IPS-18a (cell line): Measurements from ENCODE around the gene UVRAG.
"Not testable (repeated sequence)": the region's sequence is repeated elsewhere in the genome, so short reads cannot be mapped to it uniquely, and the experiment has no call there.

Experiments used
- H3K27ac ChIP-seq: one replicate; pipeline ENCODE4 v1.5.1; 2013; ENCODE audit warnings: low read length
- H3K27me3 ChIP-seq: one replicate; pipeline ENCODE4 v1.6.1; 2013; ENCODE audit warnings: mild to moderate bottlenecking, low read length; ENCODE audit not compliant: control insufficient read depth, insufficient read depth
- H3K36me3 ChIP-seq: one replicate; pipeline ENCODE4 v1.6.1; 2013; ENCODE audit warnings: low read depth, low read length; ENCODE audit not compliant: control insufficient read depth
- H3K4me1 ChIP-seq: one replicate; pipeline ENCODE4 v1.6.1; 2013; ENCODE audit warnings: low read depth, low read length; ENCODE audit not compliant: control insufficient read depth
- H3K4me3 ChIP-seq: one replicate; pipeline ENCODE4 v1.5.1; 2013; ENCODE audit warnings: low read length
- H3K9ac ChIP-seq: one replicate; pipeline ENCODE4 v1.6.1; 2013; ENCODE audit warnings: mild to moderate bottlenecking, low read length, moderate library complexity
- H3K9me3 ChIP-seq: one replicate; pipeline ENCODE4 v1.6.1; 2013; ENCODE audit warnings: low read depth, low read length; ENCODE audit not compliant: control insufficient read depth

UVRAG gene

DNA sequence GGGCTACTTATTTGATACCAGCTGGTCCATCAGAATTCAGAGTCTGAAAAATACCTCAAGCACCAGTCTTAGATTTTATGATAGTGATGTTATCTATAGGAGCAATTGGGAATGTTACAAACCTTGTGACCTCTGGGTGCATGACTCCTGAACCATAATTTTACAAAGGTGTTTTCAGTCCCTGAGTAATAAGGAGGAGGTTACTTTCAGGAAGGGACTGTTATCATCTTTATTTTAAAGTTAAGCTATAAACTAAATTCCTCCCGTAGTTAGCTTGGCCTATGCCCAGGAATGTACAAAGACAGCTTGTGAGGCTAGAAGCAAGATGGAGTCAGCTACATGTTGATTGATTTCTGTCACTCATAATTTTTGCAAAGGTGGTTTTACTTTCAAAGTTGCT lies 101.9 kb downstream of the UVRAG start:
- H3K4me3 ChIP-seq, result no peak overlapping the region
- H3K27me3 ChIP-seq, result no peaks in the 10 kb centered on the region
- no peaks in the 10 kb centered on the region for H3K36me3 ChIP-seq
- H3K27ac ChIP-seq, result no peak overlapping the region
- H3K4me1 ChIP-seq, result no peaks in the 10 kb centered on the region
- H3K9ac ChIP-seq, result no peak overlapping the region
- H3K9me3 ChIP-seq, result no peaks in the 10 kb centered on the region

DNA sequence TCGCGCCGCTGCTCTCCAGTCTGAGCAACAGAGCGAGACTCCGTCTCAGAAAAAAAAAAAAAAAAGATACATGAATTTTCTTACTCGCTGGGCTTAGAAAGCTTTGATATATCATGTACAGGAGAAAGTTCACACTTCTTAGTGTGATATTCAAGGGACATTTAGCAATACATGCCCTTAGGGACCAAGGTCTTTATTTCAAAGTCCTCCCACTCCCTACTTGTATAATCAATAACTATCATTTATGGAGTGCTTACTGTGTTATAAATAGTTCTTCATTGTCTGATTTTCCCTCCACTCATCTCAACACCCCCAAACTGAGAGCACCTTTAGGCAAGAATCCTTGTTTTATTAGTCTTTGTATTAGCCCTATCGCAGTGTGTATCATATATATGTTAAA lies 103.3 kb downstream of the UVRAG start:
- Histone ChIP-seq H3K4me3 (no peak overlapping the region), H3K27ac (no peak overlapping the region), H3K27me3 (no peaks in the 10 kb centered on the region), H3K4me1 (no peaks in the 10 kb centered on the region), H3K9ac (no peak overlapping the region), H3K36me3 (no peaks in the 10 kb centered on the region), H3K9me3 (no peaks in the 10 kb centered on the region)

- Histone ChIP-seq H3K27me3 (no peaks in the 10 kb centered on the region), H3K27ac (no peak overlapping the region), H3K4me1 (no peaks in the 10 kb centered on the region), H3K9ac (no peak overlapping the region), H3K36me3 (no peaks in the 10 kb centered on the region), H3K4me3 (no peak overlapping the region), H3K9me3 (no peaks in the 10 kb centered on the region)
These were observed 104.5 kb downstream of the UVRAG start for GRCh38 chr11:75919525-75919924.

- no peaks in the 10 kb centered on the region for H3K4me1 ChIP-seq
- H3K4me3 ChIP-seq, result no peak overlapping the region
- H3K9ac ChIP-seq, result no peak overlapping the region
- H3K27me3 ChIP-seq, result no peaks in the 10 kb centered on the region
- H3K9me3 ChIP-seq, result no peaks in the 10 kb centered on the region
- no peaks in the 10 kb centered on the region for H3K36me3 ChIP-seq
- no peak overlapping the region for H3K27ac ChIP-seq
These were observed 105.8 kb downstream of the UVRAG start for GRCh38 chr11:75920848-75921247.

GRCh38 chr11:75921808-75922207 lies 106.8 kb downstream of the UVRAG start:
- no peaks in the 10 kb centered on the region for H3K4me1 ChIP-seq
- H3K27ac ChIP-seq, result no peak overlapping the region
- no peaks in the 10 kb centered on the region for H3K27me3 ChIP-seq
- no peak overlapping the region for H3K4me3 ChIP-seq
- no peak overlapping the region for H3K9ac ChIP-seq
- no peaks in the 10 kb centered on the region for H3K36me3 ChIP-seq
- no peaks in the 10 kb centered on the region for H3K9me3 ChIP-seq

DNA sequence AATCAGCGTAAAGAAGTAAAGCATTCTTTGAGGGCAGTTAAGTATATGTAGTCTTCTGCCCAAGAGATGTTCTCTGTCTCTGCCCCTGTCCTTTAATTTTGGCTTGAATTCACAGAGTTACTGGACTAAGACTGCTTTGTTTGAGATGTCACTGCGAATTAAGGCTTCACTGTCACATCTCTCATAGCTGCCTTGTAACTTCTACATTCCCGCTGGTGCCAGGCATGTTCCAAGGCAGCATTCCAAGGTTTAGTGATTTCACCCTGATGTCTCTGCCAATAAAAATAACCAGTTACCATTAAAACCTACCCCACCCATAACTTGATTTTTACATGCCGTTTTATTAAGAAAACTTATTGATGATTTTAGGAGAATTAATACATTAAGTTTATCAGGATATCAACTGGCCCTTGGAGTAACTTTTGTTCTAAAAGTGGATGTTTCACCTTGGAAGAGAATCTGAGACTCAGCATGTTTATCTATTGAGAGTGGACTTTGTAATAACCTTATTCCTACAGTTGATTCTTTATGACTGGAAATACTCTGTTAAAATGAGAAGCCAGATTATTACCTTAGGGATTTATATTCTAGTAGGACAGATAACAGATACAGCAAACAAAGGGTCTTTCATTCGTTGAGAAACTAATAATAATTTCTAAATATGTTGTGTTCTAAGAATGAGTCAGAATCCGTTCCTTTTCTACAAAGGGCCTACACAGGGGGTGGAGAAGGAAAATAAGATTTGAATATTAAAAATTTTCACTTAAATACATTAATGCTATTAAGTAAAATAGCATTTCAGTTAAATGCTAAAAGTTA lies 110.2 kb downstream of the UVRAG start:
- Histone ChIP-seq H3K27ac (no peak overlapping the region), H3K9ac (no peak overlapping the region), H3K9me3 (no peaks in the 10 kb centered on the region), H3K36me3 (no peaks in the 10 kb centered on the region), H3K4me1 (no peaks in the 10 kb centered on the region), H3K4me3 (no peak overlapping the region), H3K27me3 (no peaks in the 10 kb centered on the region)

- Histone ChIP-seq H3K4me3 (no peak overlapping the region), H3K27ac (no peak overlapping the region), H3K36me3 (no peaks in the 10 kb centered on the region), H3K27me3 (no peaks in the 10 kb centered on the region), H3K9ac (no peak overlapping the region), H3K4me1 (no peaks in the 10 kb centered on the region), H3K9me3 (no peaks in the 10 kb centered on the region)
These were observed 110.8 kb downstream of the UVRAG start for GRCh38 chr11:75925785-75926164.

GRCh38 chr11:75929706-75930105 lies 114.7 kb downstream of the UVRAG start:
- Histone ChIP-seq H3K36me3 (no peaks in the 10 kb centered on the region), H3K9ac (no peak overlapping the region), H3K4me1 (no peaks in the 10 kb centered on the region), H3K9me3 (no peaks in the 10 kb centered on the region), H3K27ac (no peak overlapping the region), H3K4me3 (no peak overlapping the region), H3K27me3 (no peaks in the 10 kb centered on the region)

- no peaks in the 10 kb centered on the region for H3K9me3 ChIP-seq
- no peak overlapping the region for H3K27ac ChIP-seq
- H3K4me3 ChIP-seq, result no peak overlapping the region
- H3K4me1 ChIP-seq, result no peaks in the 10 kb centered on the region
- H3K27me3 ChIP-seq, result no peaks in the 10 kb centered on the region
- no peak overlapping the region for H3K9ac ChIP-seq
- no peaks in the 10 kb centered on the region for H3K36me3 ChIP-seq
These were observed 115.5 kb downstream of the UVRAG start for GRCh38 chr11:75930534-75930933.

- Histone ChIP-seq H3K36me3 (no peaks in the 10 kb centered on the region), H3K9me3 (no peaks in the 10 kb centered on the region), H3K4me3 (no peak overlapping the region), H3K9ac (no peak overlapping the region), H3K27me3 (no peaks in the 10 kb centered on the region), H3K4me1 (no peaks in the 10 kb centered on the region), H3K27ac (no peak overlapping the region)
These were observed 116.1 kb downstream of the UVRAG start for GRCh38 chr11:75931124-75931523.

DNA sequence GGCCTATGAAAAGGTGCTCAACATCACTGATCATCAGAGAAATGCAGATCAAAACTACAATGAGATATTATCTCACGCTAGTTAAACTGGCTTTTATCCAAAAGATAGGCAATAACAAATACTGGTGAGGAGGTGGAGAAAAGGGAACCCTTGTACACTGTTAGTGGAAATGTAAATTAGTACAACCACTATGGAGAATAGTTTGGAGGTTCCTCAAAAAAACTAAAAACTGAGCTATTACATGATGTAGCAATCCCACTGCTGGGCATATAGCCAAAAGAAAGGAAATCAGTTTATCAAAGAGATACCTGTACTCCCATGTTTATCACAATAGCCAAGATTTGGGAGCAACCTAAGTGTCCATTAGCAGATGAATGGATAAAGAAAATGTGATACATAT lies 118.7 kb downstream of the UVRAG start:
- not testable (repeated sequence) for H3K4me1 ChIP-seq, H3K4me3 ChIP-seq, H3K27me3 ChIP-seq, H3K9me3 ChIP-seq, H3K36me3 ChIP-seq, H3K27ac ChIP-seq, H3K9ac ChIP-seq

- Histone ChIP-seq H3K27ac (no peak overlapping the region), H3K27me3 (no peaks in the 10 kb centered on the region), H3K9me3 (no peaks in the 10 kb centered on the region), H3K36me3 (no peaks in the 10 kb centered on the region), H3K4me3 (no peak overlapping the region), H3K4me1 (no peaks in the 10 kb centered on the region), H3K9ac (no peak overlapping the region)
These were observed 119.8 kb downstream of the UVRAG start for GRCh38 chr11:75934851-75935250.
